NOMO-1 (cell line): ENCODE results near the gene NUP98.

Source experiments
- DNase-seq, 2 experiments: peaks; one replicate each; lab custom pipeline; 2025; ENCODE audit not compliant: unreplicated experiment in 2 of 2; lab: John Stamatoyannopoulos, UW

Gene NUP98

DNA sequence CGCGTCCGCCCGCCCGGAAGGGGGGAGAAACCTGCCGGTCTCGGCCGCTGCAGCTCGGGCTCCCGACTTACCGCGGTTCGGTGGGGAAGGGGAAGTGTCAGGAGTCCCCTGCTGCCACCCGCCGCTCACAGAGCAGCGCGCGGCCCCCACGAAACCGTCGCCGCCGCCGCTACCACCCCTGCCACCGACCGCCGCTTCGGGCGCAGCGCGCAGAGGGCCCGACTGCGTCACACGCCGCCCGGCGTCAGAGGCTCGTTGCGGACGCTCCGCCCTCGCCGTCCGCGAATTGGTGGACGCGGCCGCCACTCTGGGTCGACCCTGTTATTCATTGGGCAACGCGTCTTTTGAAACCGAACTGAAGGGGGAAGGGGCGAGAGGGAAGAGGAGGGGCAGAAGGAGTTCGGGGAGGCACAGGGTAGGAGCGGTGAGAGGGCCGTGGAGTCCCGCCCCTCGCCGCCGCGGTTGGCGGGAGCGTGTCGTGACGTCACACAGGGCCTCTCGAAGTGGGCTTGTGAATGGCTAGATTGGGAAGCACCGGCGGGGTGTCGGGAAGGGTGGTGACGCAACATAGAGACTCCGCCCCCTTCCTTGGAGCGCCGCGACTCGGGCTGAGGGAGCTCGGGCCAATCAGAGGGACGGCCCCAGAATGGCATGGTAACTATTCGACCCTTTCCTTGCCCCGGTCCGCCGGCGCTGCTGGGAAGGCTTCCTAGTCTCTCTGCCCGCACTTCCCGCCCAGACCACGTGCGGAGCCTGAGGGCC is at the start of gene NUP98:
NUP98 (minus strand) TSS at position 226 of the 762 bp plus-strand sequence. CDS start 15,437 bp downstream, outside the sequence.
- peak; percentile 99 for DNase-seq

DNA sequence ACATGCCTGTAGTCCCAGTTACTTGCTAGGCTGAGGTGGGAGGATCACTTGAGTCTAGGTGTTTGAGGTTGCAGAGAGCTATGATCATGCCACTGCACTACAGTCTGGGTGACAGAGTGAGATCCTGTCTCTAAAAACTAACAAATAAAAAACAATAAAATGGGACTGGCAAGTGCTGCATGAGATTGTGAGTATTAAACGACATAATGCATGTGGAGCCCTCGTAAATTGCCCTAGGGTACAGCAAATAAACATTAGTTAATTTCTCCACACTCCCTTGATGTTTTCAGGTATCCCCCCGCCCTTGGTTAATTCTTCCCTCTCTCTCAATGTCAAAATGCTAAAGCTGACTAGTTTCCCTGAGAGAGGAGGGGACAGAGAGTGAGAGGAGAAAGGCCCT is 48.3 kb upstream of the NUP98 start:
- no peak for DNase-seq

DNA sequence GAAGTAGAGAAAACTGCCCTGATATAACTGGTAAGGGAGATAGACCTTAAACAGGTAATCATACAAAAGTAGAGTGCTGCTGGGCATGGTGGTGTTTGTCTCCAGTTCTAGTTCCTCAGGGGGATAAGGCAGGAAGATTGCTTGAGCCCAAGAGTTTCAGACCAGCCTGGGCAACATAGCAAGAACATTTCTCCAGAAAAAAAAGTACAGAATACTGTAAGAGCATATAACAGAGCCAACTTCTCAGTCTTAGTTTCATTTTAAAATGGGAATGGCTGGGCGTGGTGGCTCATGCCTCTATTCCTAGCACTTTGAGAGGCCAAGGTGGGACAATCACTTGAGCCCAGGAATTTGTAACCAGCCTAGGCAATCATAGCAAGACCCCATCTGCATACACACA is 47.9 kb upstream of the NUP98 start:
- no peak for DNase-seq

DNA sequence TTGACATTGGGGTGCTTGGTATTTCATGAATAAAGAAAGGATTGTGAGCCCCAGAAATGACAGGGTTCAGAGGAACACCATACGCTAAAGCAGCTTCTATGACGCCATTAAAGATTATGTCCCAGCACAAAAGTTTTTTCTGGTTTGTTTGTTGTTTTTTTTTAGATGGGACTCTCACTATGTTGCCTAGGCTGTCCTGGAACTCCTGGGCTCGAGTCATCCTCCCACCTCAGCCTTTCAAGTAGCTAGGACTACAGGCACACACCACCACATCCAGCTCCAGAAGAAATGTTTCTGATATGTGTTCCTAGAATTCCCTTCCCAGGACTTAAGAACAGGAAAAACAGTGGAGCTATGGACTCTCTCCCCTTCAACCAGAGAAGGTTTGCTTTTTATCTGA is 46.0 kb upstream of the NUP98 start:
- DNase-seq: no peak

DNA sequence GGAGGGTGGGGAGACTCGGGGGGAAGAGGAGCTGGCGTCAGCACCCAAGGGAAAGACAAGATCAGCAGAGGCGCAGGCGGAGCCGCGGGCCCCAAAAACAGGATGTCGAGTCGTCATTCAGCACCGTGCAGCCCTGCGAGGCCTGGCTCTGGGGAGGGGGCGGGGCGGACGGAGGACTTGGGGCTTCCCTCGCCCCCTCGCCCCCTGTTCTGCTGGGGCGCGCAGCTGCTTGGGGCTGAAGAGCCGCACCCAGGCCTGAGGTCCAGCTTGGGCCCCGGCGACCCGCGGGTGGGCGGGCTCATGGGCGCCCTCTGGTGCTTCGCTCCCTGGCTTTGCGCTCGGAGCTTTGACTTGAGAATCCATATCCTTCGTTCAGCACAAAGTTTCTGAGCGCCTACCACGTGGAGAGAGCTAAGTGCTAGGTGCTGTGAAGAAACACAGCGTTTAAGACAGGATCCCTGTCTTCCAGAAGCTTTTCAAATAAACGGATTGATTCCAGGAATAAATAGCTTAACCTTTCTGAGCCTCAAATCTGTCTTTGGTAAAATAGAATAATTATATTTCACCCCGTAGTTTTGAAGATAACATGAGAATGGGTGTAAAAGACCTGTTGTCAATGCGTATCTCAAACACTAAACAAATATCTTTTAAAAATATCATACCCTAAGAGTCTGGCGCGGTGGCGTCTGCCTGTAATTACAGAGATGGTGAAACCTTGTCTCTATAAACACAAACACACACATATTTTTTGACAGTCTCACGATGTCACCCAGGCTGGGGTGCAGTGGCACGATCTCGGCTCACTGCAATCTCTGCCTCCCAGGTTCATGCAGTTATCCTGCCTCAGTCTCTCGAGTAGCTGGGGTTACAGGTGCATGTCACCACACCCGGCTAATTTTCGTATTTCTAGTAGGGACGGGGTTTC is 44.3 kb upstream of the NUP98 start:
- peak; percentile 88 to 95 for DNase-seq

DNA sequence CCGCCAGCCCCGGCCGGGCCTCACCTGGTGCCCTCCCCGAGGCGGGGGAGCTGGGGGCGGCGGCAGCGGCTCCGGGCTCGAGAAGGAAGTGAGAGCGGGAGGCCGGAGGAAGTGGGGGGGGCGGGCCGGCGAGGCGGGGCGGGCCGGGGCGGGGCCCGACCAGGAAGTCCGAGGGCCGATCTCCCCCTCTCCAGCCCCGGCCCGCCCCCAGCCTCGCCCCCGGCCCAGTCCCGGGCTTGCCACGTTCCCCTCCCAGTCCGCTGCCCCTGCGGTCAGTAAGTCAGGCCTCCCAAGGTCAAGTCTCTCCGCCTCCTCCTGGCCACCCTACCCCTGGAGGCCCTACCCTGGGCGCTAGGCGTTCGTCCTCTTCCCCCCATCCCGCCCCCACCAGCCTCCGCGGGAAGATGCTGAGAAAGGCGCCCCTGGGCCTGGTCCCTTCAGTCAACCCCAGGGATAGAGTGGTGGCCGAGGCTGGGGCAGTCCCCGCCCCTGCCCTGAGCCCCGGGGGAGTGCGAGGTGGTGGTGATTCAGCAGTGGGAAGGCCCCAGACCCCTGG is 43.6 kb upstream of the NUP98 start, which contains the start of gene RHOG:
RHOG (minus strand) TSS at position 90 of the 556 bp plus-strand sequence. CDS start 12,821 bp downstream, outside the sequence.
- DNase-seq: peak; percentile 88 to 95

DNA sequence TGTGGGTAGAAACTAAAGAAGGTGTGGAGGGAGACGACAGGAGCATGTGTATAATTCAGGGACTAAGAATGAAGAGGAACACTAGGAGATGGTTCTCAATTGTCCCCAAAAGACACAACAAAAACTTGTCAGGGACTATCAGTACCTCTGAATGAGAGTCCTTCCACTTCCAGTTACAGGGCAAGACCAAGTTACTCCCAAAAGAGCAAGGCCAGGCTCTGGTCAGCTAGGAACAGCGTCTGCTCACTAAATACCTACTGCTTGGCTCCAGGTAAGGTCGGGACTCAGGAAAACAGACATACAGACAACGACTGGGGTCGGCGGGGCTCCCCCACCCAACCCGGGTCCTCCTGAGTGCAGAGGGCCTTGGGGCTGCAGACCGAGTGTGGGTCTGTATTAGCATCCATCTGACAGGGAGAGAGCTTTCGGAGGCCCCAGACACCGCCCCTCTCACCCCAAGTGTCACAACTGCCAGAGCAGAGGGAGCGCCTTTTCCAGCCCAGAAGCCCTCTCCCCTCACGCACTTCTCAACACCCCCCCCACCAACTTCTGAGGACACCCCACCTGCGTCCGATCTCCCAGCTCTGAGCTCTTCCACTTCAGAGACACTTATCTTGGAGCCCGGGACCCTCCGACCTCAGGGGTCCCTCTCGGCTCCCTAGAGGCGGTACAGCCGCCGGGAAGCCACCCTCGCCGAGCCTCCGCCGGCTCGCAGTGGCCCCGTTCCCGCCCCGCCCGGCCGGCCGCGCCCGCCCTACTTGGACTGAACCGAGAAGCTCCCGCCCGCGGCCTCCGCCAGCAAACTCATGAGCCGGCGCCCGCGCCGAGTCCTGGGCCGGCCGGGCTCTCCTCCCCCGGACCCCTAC is 42.9 kb upstream of the NUP98 start:
- DNase-seq: peak in 1 of 2 experiments; percentile 24

DNA sequence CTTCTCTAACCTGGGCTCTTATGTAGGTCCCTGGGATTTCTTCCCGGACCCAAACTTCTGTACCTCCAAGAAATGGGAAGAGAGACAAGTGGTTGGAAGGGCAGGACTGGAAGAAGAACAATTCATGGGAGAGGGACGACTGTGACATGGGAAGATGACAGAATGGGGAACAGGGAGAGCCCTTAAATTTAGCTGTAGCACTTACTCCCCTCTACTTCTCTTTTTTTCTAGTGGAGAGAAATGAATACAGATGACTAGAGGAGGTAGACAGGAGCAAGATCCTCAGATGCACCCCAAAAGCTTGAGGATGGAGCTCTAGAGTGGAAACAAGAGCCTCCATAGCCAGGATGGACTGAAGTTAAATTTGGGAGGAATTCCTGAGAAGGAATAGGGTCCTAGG is 41.1 kb upstream of the NUP98 start:
- peak; percentile 32 to 73 for DNase-seq

DNA sequence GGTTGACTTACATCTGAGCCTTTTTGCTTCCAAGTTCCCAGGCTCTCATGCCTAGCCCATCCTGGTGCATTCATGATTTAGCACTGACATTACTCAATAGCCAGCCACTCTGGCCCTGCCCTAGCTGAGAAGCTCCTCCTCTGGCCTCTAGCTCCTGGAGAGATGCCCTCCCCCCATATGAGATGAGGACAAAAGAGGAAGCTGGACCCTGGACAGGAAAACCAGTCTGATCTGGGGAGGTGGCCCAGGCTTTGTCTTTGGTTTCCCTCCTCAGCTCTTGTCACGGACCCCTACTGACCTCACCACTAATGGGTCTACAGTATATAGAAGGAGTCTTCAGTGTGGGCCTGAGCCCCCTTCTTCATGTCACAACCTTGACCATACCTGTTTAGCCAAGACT is 40.4 kb upstream of the NUP98 start:
- peak; percentile 92 to 96 for DNase-seq

DNA sequence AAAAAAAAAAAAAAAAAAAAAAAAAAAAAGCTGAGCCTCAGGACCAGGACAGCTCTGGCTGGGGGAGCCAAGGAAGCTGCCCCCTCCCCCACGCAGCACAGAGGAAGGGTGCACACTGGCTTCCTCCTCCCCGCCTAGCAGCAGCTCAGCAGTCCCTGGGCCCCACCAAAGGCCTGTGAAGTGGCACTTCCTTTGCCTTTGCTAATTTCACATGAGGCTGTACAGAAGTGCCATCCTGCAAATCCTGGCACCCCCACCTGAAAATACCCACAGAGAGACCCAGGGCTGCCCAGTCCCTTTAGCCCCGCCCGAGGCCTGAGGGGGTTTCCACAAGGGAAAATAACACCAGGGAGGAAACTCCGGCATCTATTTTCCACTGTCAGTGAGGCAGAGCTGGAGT is 39.5 kb upstream of the NUP98 start:
- DNase-seq: peak; percentile 34 to 56

DNA sequence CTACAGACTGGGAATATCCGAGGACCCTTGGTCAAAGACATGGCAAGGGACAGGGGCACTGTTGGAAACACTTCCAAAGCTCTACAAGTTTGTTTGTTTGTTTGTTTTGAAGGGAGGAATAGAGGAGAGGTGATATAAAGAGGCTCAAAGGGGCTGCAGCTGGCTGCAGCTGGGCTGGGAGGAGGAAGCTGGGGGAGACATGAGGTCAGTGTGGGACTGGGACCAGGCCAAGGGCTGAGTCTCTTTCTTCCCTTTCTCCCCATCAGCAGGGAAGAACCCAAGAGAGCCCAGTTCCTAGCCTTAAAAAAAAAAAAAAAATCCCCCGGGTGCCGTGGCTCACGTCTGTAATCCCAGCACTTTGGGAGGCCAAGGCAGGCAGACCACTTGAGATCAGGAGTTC is 38.4 kb upstream of the NUP98 start:
- DNase-seq: no peak

DNA sequence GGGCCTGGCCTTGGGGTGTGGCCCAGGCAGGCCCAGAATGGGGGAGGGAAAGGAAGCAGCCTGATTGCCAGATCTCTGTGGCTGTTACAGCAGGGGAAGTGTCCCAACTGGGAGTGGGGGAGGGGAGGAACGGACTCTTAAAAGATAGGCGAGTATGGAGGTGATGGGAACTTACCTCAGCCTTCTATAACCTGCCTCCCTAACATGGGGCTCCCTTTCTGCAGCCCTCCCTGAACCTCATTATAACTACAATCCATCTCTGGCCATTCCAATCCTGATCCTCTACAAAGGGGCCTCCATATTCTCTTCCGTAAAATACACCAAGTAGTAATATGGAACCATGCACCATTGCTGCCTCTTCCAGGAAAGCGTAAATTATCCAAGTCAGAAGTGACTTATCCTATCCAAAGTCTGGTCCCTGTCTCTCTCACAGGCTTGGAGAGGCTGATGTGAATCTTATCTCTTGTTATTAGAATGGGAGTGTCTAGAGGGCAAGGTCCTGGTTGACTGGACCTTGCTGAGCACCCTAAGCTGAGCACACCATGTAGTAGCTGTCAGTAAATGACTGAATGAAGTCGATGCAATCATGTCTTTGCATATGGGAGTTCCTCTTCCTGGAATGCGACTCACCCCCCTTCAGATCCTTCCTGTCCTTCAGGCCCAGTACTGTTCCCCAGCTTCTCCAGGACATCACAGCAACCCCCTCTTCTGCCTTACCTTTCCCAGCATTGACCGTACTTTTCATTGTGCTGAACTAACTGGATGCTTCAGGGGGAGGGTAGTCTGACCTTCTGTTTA is 37.5 kb upstream of the NUP98 start:
- peak; percentile 87 to 95 for DNase-seq

DNA sequence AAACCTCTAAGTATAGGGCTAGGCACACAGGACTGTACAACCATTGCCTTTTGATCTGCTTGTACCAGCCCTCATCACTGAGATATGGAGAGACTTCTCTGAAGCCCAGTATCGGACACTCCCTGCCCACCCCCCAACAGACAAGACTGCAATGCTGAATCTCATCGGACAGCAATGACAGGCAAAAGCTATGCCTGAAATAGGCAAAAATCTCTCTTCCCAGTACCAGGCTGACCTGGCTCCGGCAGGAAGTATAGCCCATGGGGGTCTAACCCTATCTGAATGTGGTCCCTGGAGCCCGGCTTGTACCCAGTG is 37.0 kb upstream of the NUP98 start:
- no peak for DNase-seq

DNA sequence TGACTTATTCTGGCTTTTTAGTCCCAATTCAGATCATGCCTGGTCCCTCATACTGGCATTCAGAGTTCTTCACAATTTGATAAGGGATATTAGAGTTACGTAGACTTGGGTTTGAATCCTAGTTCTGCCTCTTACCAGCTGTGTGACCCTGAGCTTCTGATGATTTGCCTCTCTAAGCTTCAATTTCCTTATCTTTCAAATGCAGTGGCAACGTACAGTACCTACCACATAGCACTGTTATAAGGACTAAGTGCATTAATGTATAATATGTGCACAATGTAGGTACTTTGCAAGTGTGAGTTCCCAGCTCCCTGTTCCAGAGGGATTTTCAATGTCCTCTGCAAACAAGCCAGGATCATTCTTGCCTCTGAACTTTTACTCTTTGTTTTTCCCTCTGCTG is 36.1 kb upstream of the NUP98 start:
- DNase-seq: no peak

DNA sequence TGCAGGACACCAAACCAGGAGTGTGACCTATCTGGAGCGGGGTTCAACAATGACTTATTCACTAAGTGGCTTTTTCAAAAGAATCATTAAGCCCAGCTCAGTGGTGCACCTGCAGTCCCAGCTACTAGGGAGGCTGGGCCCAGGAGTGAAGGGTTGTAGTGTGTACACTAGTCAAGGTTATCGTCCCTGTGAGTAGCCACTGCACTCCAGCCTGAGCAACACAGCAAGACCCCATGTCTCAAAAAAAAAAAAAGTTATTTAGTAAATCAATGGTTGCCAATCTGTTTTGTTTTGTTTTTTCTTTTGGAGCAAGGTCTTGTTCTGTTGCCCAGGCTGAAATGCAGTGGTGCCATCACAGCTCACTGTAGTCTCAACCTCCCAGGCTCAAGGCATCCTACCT is 35.5 kb upstream of the NUP98 start:
- DNase-seq: no peak

DNA sequence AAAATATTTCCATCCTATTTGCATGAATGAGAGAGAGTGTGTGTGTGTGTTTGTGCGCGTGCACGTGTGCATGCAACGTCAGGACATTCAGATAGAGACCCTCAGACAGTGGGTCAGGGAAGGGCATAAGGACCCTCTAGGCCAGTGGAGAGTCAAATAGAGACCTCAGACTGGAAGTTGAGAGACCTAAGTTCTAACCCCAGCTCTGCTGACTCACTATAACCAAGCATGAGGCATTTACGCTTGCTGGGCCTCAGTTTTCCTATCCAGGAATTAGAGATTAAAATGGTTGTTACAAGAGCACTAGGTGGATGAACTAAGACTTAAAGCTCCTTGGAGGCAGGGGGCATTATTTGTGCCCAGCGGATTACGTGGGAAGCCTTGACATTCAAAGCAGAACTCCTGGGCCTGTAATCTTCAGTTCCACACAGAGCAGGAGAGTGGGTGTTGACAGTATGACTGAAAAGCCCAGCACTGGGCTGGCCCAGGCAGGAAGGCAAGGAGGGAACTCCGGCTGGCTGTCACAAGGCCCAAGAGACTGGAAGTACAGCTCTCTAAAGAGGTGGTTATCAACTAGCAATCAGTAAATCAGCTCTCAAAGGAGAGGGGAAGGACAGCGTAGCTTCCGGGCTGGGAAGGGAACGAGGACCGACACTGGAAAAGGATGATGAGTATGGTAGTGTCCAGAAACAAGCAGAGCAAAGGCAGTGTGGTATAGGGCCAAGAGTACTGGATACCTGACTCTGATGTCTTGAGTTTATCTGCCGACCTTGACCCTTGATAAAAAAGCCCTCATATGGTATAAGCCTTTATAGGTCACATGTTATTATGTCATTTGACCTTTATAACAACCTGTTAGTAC is 34.3 kb upstream of the NUP98 start:
- DNase-seq: peak in 1 of 2 experiments; percentile 10

DNA sequence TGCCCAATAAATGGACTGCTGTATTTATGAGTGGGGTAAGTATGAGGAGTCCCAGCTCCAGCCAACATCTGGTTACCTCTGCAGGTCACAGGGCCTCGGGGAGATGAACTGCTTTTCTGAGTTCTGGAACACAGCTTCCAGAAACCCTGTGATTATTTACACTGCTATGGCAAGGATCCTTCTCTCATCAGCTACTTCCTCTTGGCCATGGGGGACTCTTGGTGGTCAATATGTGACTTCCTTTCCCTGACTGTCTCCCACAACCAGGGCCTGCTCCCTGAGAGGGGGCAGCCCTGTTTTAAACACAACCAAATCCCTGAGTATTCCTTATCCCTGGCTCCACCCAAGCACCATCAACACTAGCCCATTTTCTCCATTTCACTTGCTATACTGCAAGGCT is 33.4 kb upstream of the NUP98 start:
- DNase-seq: peak; percentile 3 to 39

DNA sequence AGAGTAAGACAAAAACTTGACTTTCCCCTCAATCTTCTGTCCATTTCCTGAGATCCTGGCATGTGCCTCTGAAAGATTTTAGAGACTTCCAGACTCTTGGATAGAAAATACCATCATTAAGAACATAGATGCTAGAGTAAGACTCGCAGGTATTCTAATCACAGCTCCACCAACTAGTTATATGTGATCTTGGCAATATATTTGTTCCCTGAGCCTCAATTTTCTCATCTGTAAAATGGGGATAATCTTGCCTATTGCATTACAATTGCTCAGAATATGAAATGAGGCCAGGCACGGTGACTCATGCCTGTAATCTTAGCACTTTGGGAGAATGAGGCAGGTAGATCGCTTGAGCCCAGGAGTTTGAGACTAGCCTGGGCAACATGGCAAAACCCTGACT is 32.7 kb upstream of the NUP98 start:
- no peak for DNase-seq
